NCI-H1048 (cell line): ENCODE data around the gene ELOF1.
A peak's percentile ranks its signal among the peaks of the same experiment; 100 is the strongest.

ENCODE experiments used
- DNase-seq: peaks from one replicate; lab custom pipeline; 2025; lab: John Stamatoyannopoulos, UW

The ELOF1 gene

DNA sequence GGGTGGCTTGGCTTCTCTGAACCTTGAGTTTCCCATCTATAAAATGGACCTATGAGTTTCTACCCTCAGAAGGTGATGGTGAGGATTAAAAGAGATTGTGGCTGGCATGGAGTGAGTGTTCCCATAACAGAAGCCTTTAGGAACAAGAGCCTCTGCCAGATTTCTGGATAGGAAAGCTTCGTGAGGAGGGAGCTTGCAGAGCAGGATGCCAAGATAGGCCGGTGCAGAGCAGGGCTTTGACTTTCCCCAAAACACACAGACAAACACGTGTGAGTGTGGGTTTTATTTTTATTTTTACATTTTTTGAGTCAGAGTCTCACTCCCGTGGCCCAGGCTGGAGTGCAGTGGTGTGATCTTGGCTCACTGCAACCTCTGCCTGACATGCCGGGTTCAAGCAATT is 24.1 kb downstream of the ELOF1 start:
- no peak for DNase-seq

DNA sequence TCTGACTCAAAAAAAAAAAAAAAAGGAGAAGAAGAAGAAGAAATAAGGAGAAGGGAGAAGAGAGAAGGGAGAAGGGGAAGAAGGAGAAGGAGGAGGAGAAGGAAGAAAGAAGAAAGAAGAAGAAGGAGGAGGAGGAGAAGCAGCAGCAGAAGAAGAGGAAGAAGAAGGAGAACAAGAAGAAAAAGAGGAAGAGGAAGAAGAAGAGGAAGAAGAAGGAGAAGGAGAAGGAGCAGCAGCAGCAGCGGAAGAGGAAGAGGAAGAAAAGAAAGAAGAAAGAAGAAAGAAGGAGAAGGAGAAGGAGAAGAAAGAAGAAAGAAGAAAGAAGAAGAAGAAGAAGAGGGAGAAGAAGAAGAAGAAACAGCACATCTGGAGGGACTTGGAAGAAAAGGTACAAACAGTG is 24.5 kb downstream of the ELOF1 start:
- no peak for DNase-seq

DNA sequence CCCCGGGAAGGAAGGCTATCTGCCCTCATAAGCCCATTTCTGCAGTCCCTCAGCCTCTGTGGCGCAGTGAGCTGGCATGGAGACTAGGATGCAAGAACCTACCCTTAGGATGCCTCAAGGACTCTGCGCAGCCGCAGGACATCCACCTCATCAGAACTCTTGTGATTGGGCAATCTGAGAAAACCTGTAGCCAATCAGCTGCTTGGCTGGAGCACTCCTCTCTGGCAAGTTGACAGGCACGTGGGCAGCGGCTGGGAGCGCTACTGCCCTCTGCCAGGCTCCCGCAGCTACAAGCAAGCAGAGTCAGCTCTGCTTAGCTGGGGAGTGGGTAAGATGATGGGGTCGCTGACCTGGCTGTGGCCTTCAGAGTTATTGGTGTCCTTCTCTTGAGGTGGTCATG is 28.6 kb downstream of the ELOF1 start:
- DNase-seq = peak; percentile 83

DNA sequence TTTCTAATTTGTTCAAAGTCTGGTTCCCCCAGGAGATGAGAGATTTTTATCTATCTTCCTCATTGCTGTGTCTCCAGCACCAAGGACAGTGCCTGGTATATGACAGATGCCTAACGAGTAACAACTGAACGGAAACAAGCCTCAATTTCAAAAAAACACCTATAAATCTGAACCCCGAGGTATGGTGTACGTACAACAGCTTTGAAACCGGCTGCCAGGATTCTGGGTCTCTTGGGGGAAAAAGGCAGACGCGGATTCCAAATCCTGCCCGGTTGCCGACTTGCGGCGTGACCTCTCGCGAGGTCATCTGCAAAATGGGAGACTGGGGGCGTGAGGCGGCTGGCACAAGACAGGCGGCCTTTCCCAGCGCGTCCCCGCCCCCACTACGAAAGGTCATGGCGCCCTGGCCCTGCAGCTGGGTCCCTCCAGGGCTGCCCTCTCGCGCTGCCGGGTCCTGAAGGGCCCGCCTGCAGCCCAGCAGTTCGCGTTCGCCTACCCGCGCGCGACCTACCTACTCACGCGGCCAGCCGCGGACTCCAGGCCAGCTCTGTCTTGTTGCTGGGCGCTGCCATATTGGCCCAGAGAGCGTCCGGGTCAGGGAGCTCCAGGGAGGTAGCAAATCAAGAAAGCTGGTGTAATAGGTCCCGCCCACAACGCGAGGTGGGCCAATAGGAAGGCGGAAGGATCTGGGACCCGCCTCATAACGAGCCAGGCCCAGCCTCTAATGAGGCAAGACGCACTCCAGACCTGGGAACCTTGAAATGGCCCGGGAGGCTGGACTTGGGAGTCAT is 30.3 kb downstream of the ELOF1 start, which contains the start of gene ECSIT:
ECSIT (minus strand) TSS at position 584 of the 791 bp plus-strand sequence. CDS start 9,964 bp downstream, outside the sequence.
- DNase-seq = peak; percentile 92

DNA sequence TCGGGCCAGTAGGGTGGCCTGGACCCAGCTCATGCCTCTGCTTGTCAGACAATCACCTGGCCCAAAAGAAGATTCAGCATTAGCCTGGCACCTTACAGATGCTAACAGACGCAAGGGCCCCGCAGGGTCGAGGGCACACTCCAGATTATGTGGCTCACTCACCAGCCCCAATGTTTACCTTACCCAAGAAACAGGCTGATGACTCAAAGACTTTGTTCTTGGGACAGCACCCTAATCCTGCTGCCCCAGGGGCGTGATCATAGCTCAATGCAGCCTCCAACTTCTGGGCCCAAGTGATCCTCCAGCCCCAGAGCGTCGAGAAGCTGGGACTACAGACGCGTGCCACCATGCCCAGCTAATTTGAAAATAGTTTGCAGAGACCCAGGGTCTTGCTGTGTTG is 39.9 kb downstream of the ELOF1 start:
- DNase-seq = no peak

DNA sequence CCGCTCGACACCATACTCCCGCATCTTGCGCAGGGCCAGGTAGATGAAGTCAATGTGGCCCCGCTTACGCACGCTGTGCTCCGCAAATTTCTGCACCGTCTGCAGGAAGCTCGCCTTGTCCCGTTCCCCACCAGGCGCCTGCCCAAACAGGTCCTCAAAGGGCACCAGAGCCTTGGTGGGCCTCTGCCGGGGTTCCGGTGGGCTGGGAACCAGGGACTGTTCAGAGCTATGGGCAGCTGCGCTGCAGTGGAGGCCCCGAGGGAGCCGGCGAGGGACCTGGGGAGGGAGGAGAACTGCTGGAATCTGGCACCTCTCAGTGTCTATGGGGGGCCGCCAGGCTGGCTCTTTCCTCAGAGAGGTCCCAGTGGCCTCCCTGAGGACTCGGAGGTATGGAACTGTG is 45.1 kb downstream of the ELOF1 start:
- no peak for DNase-seq

DNA sequence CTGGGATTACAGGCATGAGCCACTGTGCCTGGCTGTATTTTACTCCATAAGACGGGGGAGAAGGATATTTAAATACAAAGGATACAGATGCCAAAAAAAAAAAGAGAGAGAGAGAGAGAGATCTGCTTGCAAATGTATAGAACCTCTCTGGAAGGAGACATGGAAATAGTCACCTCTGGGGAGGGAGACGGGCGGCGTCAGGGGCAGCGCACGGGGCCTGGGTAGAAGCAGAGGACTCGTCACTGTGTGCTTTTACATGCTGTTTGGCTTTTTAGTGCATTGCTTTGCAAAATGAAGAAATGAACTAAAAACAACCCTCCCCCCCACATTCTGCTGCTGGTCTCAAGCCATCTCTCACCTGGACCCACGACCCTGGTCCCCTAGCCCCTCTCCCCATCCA is 48.6 kb downstream of the ELOF1 start:
- no peak for DNase-seq

DNA sequence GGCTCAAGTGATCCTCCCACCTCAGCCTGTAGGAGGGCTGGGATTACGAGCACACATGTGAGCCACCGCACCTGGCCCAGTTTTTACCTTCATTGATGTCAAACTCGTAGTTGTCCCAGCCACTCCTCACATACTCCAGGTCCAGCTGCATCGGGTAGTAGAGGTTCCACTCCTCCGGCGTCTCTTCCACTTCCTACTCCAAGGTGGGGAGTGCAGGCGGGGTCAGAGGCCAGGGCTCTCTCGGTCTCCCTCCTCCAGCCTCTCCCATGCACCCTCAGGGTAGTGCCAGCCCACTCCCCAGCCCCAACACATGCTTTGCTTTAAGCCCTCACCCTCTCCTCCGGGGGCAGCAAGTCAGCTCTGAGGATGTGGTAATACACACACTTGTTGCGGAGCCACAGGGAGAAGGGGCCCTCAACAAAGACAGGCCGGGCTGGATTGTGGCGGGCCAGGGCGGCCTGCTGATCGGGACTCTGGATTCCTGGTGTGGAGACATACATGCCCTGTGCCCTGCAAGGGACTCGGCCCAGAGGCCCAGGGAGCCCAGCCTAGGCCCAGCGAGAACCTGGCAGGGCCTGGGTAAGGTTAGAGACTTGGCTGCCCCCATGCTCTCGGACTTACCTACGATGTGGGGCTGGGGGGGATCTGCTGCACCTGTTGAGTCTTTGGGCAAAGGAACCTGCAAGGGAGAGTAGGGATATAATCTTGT is 51.5 kb downstream of the ELOF1 start:
- DNase-seq = no peak

DNA sequence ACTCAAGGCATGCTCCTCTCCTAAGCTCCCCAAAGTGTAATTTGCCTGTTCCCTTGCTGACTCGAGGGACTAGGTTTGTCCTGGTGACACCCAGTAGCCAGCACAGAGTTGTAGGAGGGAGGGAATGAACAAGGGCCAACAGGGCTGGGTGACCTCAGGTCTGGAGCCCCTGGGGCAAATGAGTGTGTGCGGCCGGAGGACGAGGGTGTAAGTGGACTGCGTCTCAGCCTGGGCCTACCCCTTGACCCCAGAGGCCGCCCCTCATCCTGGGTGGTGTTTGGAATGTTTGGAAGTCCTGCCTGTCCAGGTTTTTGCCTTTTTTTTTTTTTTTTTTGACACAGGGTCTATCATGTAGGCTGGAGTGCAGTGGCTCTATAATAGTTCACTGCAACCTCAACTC is 52.1 kb downstream of the ELOF1 start:
- DNase-seq = no peak

DNA sequence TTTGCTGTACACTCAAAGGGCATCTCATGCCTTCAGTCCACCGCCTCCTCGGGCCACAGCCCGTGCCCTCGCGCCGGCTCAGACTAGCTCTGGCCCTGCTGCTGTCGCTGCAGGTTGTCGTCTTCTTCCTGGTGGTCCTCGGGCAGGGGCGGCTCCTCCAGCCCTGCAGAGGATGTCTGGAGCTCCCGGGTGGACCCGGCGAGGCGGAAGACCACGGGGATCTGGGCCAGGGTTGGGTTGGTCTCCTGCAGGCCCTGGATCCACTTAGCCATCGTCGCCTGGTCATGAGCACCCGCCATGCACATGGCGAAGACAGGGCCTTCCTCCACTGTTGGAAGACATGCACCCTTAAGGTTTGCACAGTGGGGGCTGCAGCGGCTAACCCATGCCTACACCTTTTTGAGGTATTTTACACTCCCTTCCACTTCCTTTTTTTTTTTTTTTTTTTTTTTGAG is 52.9 kb downstream of the ELOF1 start:
- no peak for DNase-seq

DNA sequence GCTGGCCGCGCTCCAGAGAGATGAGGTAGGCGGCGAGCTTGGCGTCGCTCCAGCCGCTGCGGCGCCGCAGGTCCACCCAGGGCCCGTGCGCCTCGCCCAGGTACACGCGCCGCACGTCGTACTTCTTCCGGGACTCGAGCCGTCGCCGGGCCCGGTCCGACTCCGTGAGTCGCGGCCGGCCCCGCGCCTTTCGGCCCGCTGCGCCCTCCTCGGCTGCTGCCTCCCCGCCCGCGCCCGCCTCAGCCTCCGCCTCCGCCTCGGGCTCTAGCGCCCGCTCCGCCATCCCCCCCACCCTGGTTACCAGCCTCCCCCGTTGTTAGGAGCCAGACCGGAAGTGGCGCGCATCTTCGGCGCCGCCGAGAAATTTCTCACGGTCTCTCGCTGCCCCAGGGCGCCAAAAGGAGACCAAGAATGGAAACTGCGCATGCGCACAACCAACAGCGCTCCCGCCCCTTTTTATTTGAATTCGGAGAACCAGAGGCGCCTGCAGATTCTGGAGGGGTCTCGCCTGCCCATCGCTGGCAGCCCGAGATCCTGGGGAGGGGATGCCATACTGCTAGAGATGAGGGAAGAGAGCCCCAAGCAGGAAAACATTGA is 53.4 kb downstream of the ELOF1 start, which contains the start of gene ZNF653:
ZNF653 (minus strand) TSS at position 336 of the 597 bp plus-strand sequence; CDS start at position 283, 53 bp downstream.
- peak; percentile 94 for DNase-seq

DNA sequence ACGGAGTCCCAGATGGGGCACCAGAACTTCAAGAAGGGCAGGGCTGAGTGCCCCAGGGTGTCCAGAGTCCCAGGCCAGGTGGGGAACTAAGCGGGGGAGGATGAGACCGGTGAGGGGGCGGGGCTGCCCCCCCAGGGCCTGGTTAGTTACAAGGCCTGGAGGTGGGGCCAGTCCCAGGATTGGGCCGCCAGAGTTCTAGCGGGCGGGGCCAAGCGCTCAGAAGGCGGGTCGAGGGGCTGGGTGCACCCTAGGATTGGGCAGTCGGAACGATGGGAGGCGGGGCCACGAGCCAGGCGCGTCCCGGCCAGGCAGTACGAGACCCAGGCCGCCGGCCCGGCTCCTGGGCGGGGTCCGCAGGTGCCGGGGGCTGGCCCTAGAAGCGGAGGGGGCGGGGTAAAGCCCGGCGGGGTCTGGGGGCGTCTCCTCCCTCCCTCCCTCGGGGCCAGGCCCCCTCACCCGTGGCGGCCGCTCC is 54.0 kb downstream of the ELOF1 start:
- DNase-seq = peak; percentile 90

DNA sequence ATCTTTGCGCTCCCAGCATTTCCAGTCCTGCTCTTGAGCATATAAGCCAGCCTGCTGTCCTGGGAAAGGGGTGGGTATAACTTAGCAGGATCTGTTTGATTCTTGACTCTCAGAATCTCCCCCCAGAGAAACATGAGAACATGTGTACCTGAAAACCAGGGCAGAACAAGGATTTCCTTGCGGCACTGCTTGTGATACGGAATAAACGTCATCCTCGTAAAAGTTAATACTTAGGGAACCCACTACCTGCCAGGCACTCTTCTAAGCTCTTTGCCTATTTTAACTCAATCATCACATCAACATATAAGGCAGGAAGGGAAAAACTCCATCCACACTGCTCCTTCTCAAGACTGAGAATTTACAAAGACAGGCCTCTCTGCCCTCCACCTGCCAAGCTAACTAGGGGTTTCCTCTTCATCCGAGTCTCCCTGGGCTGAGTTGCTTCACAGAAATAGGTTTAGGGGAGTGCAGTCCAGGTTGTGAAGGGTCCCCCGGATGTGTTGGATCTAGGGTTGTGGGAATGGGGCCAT is 54.5 kb downstream of the ELOF1 start:
- DNase-seq = no peak
